LNCaP clone FGC (cell line): ENCODE results near the gene WARS2.

Experiments
- DNase-seq: peaks from one replicate; pipeline ENCODE4 v3.0.0-alpha.2; 2011; ENCODE audit warnings: low read depth
- H3K4me3 ChIP-seq: 2 replicates; pipeline ENCODE4 v1.5.1; 2011; ENCODE audit warnings: mild to moderate bottlenecking, low read depth, low read length, control low read depth
- TF ChIP-seq, protein P1 (sequence below): IDR thresholded peaks from 2 replicates; pipeline ENCODE4 v1.5.1; 2012; ENCODE audit warnings: mild to moderate bottlenecking; ENCODE audit not compliant: control insufficient read depth, insufficient read depth; ENCODE audit errors: extremely low read depth

Gene WARS2

DNA sequence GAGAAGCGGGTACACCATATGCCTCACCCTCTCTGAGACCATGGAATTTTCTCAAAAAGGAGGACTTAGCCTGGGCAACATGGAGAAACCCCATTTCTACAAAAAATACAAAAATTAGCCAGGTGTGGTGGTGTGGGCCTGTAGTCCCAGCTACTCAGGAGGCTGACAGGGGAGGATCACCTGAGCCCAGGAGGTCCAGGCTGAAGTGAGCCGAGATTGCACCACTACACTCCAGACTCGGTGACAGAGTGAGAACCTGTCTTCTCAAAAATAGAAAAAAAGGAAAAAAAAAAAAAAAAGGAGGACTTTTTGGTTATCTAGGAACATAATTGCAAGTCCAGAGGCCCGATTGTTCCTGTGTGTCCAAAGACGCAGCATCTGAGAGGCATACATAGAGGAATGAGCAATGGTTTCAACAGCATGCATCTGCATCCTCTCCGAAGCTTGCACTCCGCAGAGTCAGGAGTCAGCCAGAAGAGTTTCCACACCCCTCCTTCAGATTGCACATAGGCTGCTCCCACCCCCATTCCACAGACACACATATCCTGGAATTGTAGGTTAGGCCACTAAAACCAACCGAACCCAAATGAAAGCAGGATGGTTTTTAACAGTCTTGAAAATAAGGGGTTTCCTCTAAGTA, 149.8 kb downstream of the WARS2 start:
- H3K4me3 ChIP-seq, result no peak overlapping the region
- TF ChIP-seq, protein P1, sequence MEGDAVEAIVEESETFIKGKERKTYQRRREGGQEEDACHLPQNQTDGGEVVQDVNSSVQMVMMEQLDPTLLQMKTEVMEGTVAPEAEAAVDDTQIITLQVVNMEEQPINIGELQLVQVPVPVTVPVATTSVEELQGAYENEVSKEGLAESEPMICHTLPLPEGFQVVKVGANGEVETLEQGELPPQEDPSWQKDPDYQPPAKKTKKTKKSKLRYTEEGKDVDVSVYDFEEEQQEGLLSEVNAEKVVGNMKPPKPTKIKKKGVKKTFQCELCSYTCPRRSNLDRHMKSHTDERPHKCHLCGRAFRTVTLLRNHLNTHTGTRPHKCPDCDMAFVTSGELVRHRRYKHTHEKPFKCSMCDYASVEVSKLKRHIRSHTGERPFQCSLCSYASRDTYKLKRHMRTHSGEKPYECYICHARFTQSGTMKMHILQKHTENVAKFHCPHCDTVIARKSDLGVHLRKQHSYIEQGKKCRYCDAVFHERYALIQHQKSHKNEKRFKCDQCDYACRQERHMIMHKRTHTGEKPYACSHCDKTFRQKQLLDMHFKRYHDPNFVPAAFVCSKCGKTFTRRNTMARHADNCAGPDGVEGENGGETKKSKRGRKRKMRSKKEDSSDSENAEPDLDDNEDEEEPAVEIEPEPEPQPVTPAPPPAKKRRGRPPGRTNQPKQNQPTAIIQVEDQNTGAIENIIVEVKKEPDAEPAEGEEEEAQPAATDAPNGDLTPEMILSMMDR, result no peak
- no peak for DNase-seq

DNA sequence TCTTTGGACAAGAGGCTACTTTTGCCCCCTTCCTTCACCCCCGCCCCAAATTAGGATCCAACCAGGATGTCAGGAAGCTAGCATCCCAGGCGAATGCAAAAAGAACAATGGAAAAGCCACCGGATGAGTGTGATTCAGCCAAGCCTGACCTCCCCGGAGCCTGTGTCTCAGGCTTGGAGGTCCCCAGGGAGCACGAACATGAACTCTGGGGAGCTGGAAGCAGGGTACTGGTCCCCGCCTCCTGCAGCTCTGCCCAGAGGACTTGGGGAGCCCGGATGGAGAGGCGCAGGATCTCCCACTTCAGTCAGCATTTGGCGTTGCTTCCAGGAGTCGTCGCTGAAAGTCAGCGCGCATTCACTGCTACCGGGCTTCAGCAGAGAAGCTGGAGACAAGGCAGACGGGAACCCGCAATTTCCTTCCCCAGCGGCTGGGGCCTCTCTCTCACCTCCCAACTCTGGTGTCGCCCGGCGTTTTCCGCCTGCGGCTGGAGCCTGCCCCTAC, 150.5 kb downstream of the WARS2 start:
- TF ChIP-seq, protein P1, result no peak
- H3K4me3 ChIP-seq, result no peak overlapping the region
- DNase-seq, result no peak

DNA sequence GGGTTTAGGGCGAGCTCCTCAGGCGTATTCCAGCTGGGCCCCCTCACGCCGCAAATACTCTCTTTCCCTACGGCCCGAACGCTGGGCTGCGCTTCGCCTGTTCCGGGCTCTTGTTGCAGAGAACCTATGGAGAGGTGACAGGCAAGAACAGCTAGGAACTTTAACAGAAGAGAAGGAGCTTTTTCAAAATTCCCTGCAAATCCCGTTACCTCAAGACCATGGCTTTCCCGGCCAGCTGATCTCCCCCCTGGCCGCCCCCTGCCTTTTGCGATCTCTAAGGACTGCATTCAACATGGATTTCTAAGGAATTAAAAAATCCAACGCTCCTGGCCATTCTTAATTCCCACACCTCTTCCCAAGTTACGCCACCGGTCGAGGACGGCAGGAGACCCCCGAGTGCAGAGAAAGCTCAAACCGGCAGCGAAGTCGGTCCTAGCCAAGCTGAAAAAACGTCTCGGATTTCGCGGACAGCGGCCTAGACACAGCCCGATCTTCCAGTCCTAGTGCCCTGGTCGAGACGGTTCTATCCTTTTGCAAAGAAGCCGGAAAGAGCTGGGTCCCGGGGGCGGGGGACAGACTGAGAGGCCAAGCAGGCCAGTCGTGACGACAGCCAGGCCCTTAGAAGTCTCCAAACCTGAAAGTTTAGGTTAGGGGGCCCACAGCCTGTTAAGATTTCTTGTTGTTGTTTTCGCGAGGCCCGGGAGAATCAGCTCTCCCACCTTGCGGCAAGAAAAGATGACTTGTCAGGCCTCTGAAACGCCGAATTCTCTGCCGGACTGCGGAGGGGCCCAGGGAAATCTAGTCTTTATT, 151.2 kb downstream of the WARS2 start:
- H3K4me3 ChIP-seq, result no peak overlapping the region
- no peak for DNase-seq
- TF ChIP-seq, protein P1, result no peak

DNA sequence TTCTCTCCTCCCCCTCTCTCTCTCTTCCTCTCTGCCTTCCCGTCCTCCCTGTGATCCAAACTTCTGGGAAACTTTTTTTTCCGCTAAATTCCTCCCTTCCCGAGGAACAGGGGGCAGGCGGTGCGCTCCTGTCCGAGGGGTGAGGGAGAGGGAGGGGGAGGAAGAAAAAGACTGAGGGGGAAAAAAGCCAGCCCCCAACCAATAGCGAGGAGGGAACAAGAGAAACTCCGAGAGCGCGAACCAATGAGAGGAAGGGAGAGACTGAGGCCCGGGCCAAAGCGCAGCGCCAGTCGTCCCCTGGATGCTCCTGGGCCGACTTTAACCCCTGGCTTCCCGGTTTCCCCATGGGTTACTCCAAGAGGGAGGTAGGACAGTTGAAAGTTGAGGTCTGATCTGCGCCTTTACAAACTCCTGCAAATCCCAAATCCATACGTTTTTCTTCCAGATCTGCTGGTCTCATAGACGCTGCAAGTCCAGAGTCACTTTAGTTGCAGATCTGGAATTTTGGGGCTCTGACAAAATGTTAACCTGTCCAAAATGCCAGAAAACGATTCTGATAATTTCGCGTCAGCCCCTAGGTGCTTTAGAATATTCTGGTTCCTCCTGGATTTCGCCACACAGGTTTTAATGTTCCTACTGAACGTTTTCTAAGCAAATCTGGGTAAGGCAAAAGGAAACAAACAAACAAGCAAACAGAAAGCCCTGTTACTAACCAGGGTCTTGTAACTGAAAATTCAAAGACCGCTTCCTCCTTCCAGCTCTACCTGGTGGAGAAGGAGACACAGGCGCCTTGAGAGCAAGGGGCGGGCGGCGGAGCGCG, 152.1 kb downstream of the WARS2 start, which contains the start of gene TBX15:
TSS of gene TBX15 (minus strand) at position 158 of the 820 bp plus-strand sequence. CDS start 548 bp downstream, outside the sequence.
- DNase-seq, result no peak
- no peak within 1 kb of the TSS for H3K4me3 ChIP-seq
- TF ChIP-seq, protein P1, result no peak

DNA sequence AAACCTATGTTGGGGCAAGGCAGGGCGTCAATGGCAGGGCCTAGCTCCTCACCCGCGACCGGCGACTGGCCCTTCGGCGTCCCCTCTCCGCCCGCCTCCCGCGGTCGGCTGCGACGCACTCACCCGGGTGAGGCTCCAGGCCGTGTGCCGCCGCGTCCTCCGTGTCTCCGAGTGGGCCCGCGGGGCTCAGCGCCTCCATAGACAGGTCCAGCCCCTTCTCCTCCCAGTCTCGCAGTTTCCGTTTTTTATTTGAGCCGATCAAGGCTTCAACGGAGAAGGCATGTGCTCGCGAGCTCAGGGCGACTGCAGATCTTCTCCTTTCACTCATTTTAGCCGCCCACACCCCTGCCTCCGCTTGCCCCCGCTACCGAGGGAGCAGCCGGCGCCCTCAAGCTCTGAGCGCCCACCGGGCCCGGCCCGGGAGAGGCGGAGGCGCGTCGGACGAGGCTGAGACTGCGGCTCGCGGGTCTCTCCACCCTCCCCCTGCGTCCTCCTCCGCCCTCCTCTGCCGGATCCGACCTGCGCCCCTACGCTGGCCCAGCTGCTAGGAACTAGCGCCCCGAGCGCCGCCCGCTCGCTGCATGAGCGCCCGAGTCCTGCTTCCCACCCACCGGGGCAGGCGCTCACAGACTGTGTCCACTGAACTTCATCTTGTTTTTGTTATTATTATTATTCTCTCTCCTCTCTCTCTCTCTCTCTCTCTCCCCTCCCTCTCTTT, 152.8 kb downstream of the WARS2 start:
- H3K4me3 ChIP-seq, result no peak overlapping the region
- no peak for DNase-seq
- TF ChIP-seq, protein P1, result no peak
